RWPE1 (cell line): Measurements from ENCODE around the gene POU5F1.

Experiments
- CTCF ChIA-PET: fragments of 350-600 bp; sonication (Branson Sonifier 250); formaldehyde crosslinking; extraction: SDS; loops from one replicate; lab custom pipeline; 2021; lab: Yijun Ruan, JAX
- POLR2A ChIA-PET: fragments of 400-600 bp; formaldehyde crosslinking; extraction: SDS; loops from one replicate; lab custom pipeline; 2020; ENCODE audit warnings: antibody characterized with exemption; ENCODE audit not compliant: low non-redundant PET; lab: Yijun Ruan, JAX
- DNase-seq: peaks from one replicate; pipeline ENCODE4 v3.0.0; 2012; ENCODE audit warnings: low spot score
- H3K27ac ChIP-seq: fragments of 450-650 bp; 2 replicates; pipeline ENCODE4 v1.5.1; 2017
- CTCF ChIP-seq: fragments of 450-650 bp; conservative IDR thresholded peaks from 2 replicates; pipeline ENCODE4 v1.5.1; 2017; ENCODE audit warnings: low read depth, mild to moderate bottlenecking

The POU5F1 gene

GRCh38 chr6:31179042-31179386 lies 8.5 kb upstream of the POU5F1 start:
- POLR2A ChIA-PET, result no interaction called here
- no peak for TF ChIP-seq CTCF
- DNase-seq, result no peak
- CTCF ChIA-PET, result interaction anchor here (1.3 kb wide), 1 partner anchor 188 kb away, joined by 3 read pairs; no protein-coding TSS in a partner anchor
- peak overlapping the region; percentile 36; the same call in 1 of the 2 replicates for H3K27ac ChIP-seq

- ChIA-PET POLR2A (no interaction called here), CTCF (interaction anchor here (1.3 kb wide), 1 partner anchor 188 kb away, joined by 3 read pairs; no protein-coding TSS in a partner anchor)
- TF ChIP-seq CTCF, result no peak
- no peak for DNase-seq
- peak overlapping the region; percentile 36; the same call in 1 of the 2 replicates for H3K27ac ChIP-seq
These were observed 7.9 kb upstream of the POU5F1 start for GRCh38 chr6:31178143-31179041.

- no peak for DNase-seq
- H3K27ac ChIP-seq, result peak overlapping the region; percentile 62
- POLR2A ChIA-PET, result no interaction called here
- TF ChIP-seq CTCF, result no peak
- CTCF ChIA-PET, result interaction anchor here (0.8 kb wide), 1 partner anchor 39 kb away, joined by 3 read pairs; no protein-coding TSS in a partner anchor
These were observed 5.5 kb upstream of the POU5F1 start for GRCh38 chr6:31175971-31176370.

GRCh38 chr6:31174378-31174777 lies 3.9 kb upstream of the POU5F1 start:
- DNase-seq, result no peak
- no peak for TF ChIP-seq CTCF
- POLR2A ChIA-PET, result no interaction called here
- no peak overlapping the region for H3K27ac ChIP-seq
- CTCF ChIA-PET, result no interaction called here

GRCh38 chr6:31173406-31173805 lies 2.9 kb upstream of the POU5F1 start:
- no peak for TF ChIP-seq CTCF
- H3K27ac ChIP-seq, result peak overlapping the region; percentile 54
- POLR2A ChIA-PET, result no interaction called here
- CTCF ChIA-PET, result interaction anchor here (0.6 kb wide), 1 partner anchor 24 kb away, joined by 3 read pairs; no protein-coding TSS in a partner anchor
- DNase-seq, result no peak

- H3K27ac ChIP-seq, result peak overlapping the region; percentile 54
- TF ChIP-seq CTCF, result no peak
- DNase-seq, result no peak
- POLR2A ChIA-PET, result no interaction called here
- CTCF ChIA-PET, result interaction anchor here (0.6 kb wide), 1 partner anchor 24 kb away, joined by 3 read pairs; no protein-coding TSS in a partner anchor
These were observed 2.5 kb upstream of the POU5F1 start for GRCh38 chr6:31172973-31173384.
